ENCODE results near the gene SMCHD1.

- TF ChIP-seq CTCF (IDR thresholded peaks at IDR 0.05; ENCODE audit: poor library complexity) (no peak), EZH2 (IDR thresholded peaks at IDR 0.05; ENCODE audit: borderline replicate concordance) (no peak)
Observed at GRCh38 chr18:2706903-2707302, 51.4 kb downstream of the SMCHD1 start.

All from hepatocyte (in vitro differentiated cells).